GM18870 (cell line): Measurements from ENCODE around the gene HCRTR2.
"Not testable (repeated sequence)": the region's sequence is repeated elsewhere in the genome, so short reads cannot be mapped to it uniquely, and the experiment has no call there.

Experiments
- ATAC-seq: cut with Tn5 transposase; IDR thresholded peaks from one replicate; pipeline ENCODE4 v1.9.1; 2021; ENCODE audit warnings: moderate library complexity; ENCODE audit not compliant: unreplicated experiment

HCRTR2 gene

GRCh38 chr6:55174211-55175026 is at the start of gene HCRTR2:
Gene HCRTR2, plus strand, starts transcription at chr6:55174515. Its CDS starts 73 bp downstream, at chr6:55174588.
- no peak for ATAC-seq

GRCh38 chr6:55130806-55131324 is 43.5 kb upstream of the HCRTR2 start:
- ATAC-seq = no peak

- no peak for ATAC-seq
Observed at GRCh38 chr6:55131616-55132015, 42.7 kb upstream of the HCRTR2 start.

GRCh38 chr6:55136916-55137315 is 37.4 kb upstream of the HCRTR2 start:
- ATAC-seq = no peak

- no peak for ATAC-seq
Observed at GRCh38 chr6:55137929-55138693, 36.2 kb upstream of the HCRTR2 start.

GRCh38 chr6:55141611-55142010 is 32.7 kb upstream of the HCRTR2 start:
- ATAC-seq = no peak

DNA sequence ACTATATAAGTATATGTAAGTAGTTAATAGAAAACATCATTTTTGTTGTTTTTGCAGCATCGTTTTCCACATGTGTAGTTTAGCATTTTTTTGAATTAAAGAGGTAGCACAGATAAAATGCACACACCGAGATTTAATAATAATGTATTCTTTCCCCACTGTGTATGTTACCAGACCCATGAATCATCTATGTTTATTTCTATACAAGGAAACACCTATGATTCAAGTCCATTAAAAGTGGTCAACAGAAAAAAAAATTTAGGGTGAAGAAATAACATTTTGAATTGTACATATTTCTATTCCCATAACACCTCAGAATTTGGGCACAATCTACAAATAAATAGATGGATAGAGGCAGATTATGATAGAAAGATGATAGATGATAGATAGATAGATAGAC is 31.7 kb upstream of the HCRTR2 start:
- no peak for ATAC-seq

- no peak for ATAC-seq
Observed at GRCh38 chr6:55153284-55153683, 21.0 kb upstream of the HCRTR2 start.

DNA sequence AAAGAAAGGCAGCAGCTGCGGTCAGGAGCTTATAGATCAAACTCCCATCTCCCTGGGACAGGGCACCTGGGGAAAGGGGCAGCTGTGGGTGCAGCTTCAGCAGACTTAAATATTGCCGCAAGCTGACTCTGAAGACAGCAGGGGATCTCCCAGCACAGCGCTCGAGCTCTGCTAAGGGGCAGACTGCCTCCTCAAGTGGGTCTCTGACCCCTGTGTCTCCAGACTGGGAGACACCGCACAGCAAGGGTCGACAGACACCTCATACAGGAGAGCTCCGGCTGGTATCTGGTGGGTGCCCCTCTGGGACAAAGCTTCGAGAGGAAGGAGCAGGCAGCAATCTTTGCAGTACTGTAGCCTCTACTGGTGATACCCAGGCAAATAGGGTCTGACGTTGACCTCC is 15.5 kb upstream of the HCRTR2 start:
- not testable (repeated sequence) for ATAC-seq

- no peak for ATAC-seq
Observed at GRCh38 chr6:55167860-55168259, 6.5 kb upstream of the HCRTR2 start.

GRCh38 chr6:55175078-55176049 is 1.0 kb downstream of the HCRTR2 start:
- no peak for ATAC-seq

GRCh38 chr6:55176958-55177357 is 2.6 kb downstream of the HCRTR2 start:
- ATAC-seq = no peak

GRCh38 chr6:55180258-55180657 is 5.9 kb downstream of the HCRTR2 start:
- no peak for ATAC-seq

GRCh38 chr6:55182016-55182650 is 7.8 kb downstream of the HCRTR2 start:
- no peak for ATAC-seq

- no peak for ATAC-seq
Observed at GRCh38 chr6:55184782-55185530, 10.6 kb downstream of the HCRTR2 start.

- ATAC-seq = no peak
Observed at GRCh38 chr6:55198715-55199114, 24.4 kb downstream of the HCRTR2 start.

DNA sequence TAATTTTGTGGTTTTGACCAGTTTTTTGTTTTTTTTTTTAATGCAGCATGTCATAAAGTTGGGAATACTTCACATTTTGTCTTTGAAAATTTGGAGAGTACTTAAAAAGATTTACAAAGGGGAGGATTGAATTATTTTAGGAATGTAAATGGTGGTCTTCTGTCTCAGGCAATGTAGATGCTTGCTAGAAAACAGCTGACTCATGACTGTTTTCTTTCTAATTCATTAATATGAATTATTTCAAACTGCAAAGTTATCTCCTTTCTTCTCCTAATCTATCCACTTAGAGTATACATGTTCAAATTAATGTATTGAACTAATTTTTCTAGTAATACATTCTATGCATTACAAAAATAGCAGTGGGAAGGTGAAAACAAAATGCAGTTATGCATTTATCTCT is 24.9 kb downstream of the HCRTR2 start:
- no peak for ATAC-seq

- no peak for ATAC-seq
Observed at GRCh38 chr6:55208478-55209458, 34.5 kb downstream of the HCRTR2 start.
